ENCODE results near the gene S100P. TPM values are rescaled to one million over a fixed set of nuclear protein-coding genes. Genes with fewer than 3 reads are reported as not detected.
"Not testable (repeated sequence)": the region's sequence is repeated elsewhere in the genome, so short reads cannot be mapped to it uniquely, and the experiment has no call there.

The S100P gene
- total RNA-seq, 1 experiment from 2014 or later, result 480 TPM

DNA sequence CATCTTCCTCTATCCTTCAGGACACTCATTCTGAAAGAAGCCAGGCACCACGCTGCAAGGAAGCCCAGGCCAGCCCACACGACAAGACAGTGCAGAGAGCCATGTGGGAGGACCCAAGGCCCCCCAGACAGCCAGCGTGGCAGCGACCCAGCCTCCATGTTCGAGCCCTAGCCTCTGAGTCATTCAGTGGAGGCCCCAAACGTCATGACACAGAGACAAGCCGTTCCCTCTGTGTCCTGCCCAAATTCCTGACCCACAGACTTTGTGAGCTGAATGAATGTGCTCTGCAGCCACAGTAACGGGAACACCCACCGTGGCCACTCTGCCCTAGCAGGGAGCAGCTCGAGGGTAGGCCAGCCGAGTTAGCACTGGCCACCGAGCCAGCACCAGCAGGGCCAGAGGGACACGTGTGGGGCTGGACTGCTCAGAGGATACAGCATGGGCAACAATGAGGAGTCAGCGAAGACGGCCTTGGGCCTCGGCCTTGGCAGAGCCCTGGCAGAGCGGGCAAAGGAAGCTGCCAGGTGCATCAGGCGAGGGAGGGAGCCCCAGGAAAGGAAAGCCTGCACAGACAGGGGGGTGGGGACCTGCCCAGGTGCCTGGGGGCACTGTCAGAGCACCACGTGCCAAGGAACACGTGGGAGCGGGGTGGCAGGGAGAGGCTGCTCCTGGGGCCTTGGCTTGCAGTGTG is 30.9 kb downstream of the S100P start:
- H2AFZ ChIP-seq, result no peak overlapping the region

DNA sequence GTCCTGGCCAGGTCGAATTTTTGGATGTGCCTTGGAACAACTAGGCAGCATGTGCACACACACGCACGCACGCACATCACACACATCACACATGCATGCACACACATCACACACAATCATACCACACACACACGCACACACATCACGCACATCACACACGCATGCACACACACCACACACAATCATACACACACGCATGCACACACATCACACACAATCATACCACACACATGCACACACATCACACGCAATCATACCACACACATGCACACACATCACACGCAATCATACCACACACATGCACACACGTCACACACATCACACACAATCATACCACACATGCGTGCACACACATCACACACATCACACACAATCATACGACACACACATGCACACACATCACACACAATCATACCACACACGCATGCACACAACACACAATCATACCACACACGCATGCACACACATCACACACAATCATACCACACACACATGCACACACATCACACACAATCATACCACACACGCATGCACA is 31.8 kb downstream of the S100P start:
- POLR2A ChIA-PET (ENCODE audit: unreplicated experiment); H4K20me1 ChIP-seq (ENCODE audit: insufficient read depth); H3K36me3 ChIP-seq (ENCODE audit: low read depth); H3K79me2 ChIP-seq (ENCODE audit: low read depth); H3K4me3 ChIP-seq; H2AFZ ChIP-seq; DNase-seq; intact Hi-C loops (cut with micrococcal nuclease; ENCODE audit: unreplicated experiment); H3K4me1 ChIP-seq (replicated peaks; ENCODE audit: insufficient read depth); H3K27ac ChIP-seq; H3F3A ChIP-seq (ENCODE audit: insufficient read depth, low read depth); H3K27me3 ChIP-seq (ENCODE audit: insufficient read depth, low read depth); BruUV-seq (replicated peaks); H3K4me2 ChIP-seq; H3K9me2 ChIP-seq (ENCODE audit: insufficient read depth); H3K9me3 ChIP-seq (ENCODE audit: insufficient read depth, low read depth); CTCF ChIA-PET: not testable (repeated sequence)

More for the DNA sequence above, 30.9 kb downstream of the S100P start:
- no peaks in the 10 kb centered on the region for H3F3A ChIP-seq (ENCODE audit: insufficient read depth, low read depth)
- no peaks in the 10 kb centered on the region for H3K9me2 ChIP-seq (ENCODE audit: insufficient read depth)
- no peak overlapping the region for H3K27ac ChIP-seq
- H3K79me2 ChIP-seq (ENCODE audit: low read depth), result no peaks in the 10 kb centered on the region
- H3K36me3 ChIP-seq (ENCODE audit: low read depth), result no peaks in the 10 kb centered on the region
- ChIA-PET POLR2A (ENCODE audit: unreplicated experiment) (no interaction called here), CTCF (no interaction called here)
- no peaks in the 10 kb centered on the region for H4K20me1 ChIP-seq (ENCODE audit: insufficient read depth)
- no peak for TF ChIP-seq EZH2 (IDR thresholded peaks at IDR 0.05; ENCODE audit: low read depth)
- TF ChIP-seq, protein P1, sequence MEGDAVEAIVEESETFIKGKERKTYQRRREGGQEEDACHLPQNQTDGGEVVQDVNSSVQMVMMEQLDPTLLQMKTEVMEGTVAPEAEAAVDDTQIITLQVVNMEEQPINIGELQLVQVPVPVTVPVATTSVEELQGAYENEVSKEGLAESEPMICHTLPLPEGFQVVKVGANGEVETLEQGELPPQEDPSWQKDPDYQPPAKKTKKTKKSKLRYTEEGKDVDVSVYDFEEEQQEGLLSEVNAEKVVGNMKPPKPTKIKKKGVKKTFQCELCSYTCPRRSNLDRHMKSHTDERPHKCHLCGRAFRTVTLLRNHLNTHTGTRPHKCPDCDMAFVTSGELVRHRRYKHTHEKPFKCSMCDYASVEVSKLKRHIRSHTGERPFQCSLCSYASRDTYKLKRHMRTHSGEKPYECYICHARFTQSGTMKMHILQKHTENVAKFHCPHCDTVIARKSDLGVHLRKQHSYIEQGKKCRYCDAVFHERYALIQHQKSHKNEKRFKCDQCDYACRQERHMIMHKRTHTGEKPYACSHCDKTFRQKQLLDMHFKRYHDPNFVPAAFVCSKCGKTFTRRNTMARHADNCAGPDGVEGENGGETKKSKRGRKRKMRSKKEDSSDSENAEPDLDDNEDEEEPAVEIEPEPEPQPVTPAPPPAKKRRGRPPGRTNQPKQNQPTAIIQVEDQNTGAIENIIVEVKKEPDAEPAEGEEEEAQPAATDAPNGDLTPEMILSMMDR (conservative IDR thresholded peaks at IDR 0.05), result no peak
- intact Hi-C loops (cut with micrococcal nuclease; ENCODE audit: unreplicated experiment), result no loop called here
- no peaks in the 10 kb centered on the region for H3K27me3 ChIP-seq (ENCODE audit: insufficient read depth, low read depth)
- H3K4me1 ChIP-seq (replicated peaks; ENCODE audit: insufficient read depth), result no peaks in the 10 kb centered on the region
- BruUV-seq (replicated peaks), result no TSS peak
- no peak for DNase-seq
- no peak overlapping the region for H3K4me2 ChIP-seq
- no peak overlapping the region for H3K4me3 ChIP-seq
- no peaks in the 10 kb centered on the region for H3K9me3 ChIP-seq (ENCODE audit: insufficient read depth, low read depth)

GRCh38 chr4:6727081-6727942 is 33.6 kb downstream of the S100P start:
- no peaks in the 10 kb centered on the region for H3K36me3 ChIP-seq (ENCODE audit: low read depth)
- no peak overlapping the region for H3K4me2 ChIP-seq
- H3K4me1 ChIP-seq (replicated peaks; ENCODE audit: insufficient read depth), result peaks cover 8% of the 10 kb centered on the region
- POLR2A ChIA-PET (ENCODE audit: unreplicated experiment), result no interaction called here
- no peaks in the 10 kb centered on the region for H3K9me2 ChIP-seq (ENCODE audit: insufficient read depth)
- H3F3A ChIP-seq (ENCODE audit: insufficient read depth, low read depth), result no peaks in the 10 kb centered on the region
- H3K27ac ChIP-seq, result no peak overlapping the region
- no peaks in the 10 kb centered on the region for H3K27me3 ChIP-seq (ENCODE audit: insufficient read depth, low read depth)
- intact Hi-C loops (cut with micrococcal nuclease; ENCODE audit: unreplicated experiment), result no loop called here
- H3K9me3 ChIP-seq (ENCODE audit: insufficient read depth, low read depth), result no peaks in the 10 kb centered on the region
- no peaks in the 10 kb centered on the region for H4K20me1 ChIP-seq (ENCODE audit: insufficient read depth)
- CTCF ChIA-PET, result no interaction called here
- TF ChIP-seq, protein P1 (conservative IDR thresholded peaks at IDR 0.05), result no peak
- no peak for TF ChIP-seq EZH2 (IDR thresholded peaks at IDR 0.05; ENCODE audit: low read depth)
- no peak for DNase-seq
- BruUV-seq (replicated peaks), result no TSS peak
- H3K4me3 ChIP-seq, result no peak overlapping the region
- H3K79me2 ChIP-seq (ENCODE audit: low read depth), result no peaks in the 10 kb centered on the region
- H2AFZ ChIP-seq, result no peak overlapping the region

Data from PC-9 (cell line).